NCI-H345 treated with DMSO at 0.1 percent for 48 hours (cell line): ENCODE measurements around the gene NOP53.
"Not testable (repeated sequence)": the region's sequence is repeated elsewhere in the genome, so short reads cannot be mapped to it uniquely, and the experiment has no call there.

Experiments
- DNase-seq: peaks from one replicate; lab custom pipeline; 2025; ENCODE audit not compliant: unreplicated experiment; lab: John Stamatoyannopoulos, UW

The NOP53 gene

DNA sequence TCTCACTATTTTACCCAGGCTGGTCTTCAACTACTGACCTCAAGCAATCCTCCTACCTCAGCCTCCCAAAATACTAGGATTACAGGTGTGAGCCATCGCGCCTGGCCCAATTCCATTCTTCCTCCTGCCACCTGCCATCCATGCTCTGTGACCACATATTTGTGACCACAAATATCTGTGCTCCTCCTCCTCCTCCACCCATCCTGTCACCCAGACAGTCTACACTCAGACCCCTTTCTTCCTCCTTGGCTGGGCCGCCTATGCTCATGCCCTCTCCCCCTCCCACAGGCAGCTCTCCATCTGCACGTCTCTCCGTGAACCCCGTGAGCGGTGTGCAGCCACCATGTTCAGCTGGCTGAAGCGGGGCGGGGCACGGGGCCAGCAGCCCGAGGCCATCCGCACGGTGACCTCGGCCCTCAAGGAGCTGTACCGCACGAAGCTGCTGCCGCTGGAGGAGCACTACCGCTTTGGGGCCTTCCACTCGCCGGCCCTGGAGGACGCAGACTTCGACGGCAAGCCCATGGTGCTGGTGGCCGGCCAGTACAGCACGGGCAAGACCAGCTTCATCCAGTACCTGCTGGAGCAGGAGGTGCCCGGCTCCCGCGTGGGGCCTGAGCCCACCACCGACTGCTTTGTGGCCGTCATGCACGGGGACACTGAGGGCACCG is 28.9 kb upstream of the NOP53 start:
- no peak for DNase-seq

- DNase-seq, result not testable (repeated sequence)
Observed at GRCh38 chr19:47718415-47719046, 26.8 kb upstream of the NOP53 start.

DNA sequence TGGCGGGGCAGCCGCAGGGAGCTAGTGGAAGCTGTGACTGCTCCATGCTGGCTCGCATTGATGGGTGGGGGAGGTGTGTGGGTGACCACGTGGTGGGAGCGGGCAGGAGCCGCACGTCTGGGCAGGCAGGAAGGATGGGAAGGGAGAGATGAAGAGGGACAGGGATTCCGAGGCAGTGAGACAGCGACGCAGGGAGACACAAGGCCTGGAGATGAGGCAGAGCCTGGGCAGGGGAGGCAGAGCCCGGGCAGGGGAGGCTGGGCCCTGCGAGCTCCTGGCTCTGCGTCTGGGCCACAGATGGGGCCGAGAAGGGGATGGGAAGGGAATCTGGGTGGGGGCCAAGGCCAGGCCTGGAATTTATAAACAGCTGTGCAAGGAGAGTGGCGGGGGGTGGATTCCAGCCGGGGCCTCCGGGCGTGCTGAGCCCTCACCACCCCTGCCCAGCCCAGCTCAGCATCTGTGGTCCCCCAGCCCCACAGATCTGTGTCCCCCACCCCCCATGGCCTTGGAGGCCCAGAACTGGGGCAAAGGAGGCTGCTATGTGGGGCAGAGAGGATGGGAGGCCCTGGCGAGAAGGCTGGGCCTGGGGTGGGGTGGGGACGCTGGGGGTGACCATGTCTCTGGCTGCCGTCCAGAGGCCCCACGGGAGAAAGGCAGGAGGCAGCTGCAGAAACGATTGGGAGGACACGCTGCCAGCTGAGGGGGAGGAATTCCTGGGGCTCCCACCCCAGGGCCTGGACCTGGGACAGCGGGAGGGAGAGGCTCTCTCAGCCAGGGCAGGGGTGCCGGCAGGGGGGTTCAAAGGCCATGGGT is 26.1 kb upstream of the NOP53 start:
- DNase-seq, result no peak

DNA sequence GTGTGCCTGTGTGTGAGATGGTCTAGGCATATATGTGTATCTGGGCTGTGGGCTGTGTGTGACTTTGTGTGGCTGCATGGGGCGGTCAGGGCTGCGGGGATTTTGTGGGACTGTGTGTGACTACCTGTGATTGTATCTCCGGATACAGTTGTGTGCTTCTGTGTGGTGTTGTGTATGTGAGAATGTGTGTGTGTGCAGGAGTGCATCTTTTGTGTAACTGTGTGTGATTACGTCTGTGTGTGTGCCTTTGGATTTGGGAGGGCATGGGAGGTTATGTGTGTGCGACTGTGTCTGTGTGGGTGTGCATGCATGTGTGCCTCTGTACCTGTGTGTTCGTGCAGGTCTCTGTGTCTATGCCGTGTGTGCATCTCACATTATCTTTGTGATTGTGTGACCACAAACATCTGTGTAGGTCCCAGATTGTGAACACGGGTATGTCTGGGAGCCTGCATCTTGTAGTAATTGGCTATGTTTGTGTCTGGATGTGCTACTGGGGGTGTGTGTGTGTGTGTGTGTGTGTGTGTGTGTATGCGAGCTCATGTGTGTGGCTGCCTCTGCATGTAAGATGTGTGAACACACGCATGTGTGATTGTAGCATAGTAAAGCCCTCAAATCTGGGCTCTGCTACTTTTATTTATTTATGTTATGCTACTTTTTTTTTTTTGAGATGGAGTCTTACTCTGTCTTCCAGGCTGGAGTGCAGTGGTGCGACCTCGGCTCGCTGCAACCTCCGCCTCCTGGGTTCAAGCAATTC is 24.5 kb upstream of the NOP53 start:
- DNase-seq, result no peak

DNA sequence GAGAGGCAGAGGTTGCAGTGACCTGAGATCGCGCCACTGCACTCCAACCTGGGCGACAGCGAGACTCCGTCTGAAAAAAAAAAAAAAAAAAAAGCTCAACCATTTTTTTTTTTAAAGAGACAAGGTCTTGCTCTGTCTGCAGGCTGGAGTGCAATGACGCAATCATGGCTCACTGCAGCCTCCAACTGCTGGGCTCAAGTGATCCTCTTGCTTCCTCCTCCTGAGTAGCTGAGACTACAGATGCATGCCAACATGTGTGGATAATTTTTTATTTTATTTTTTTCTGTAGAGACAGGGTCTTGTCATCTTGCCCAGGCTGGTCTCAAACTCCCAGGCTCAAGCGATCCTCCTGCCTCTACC is 21.8 kb upstream of the NOP53 start:
- DNase-seq, result no peak

GRCh38 chr19:47725759-47726401 is 19.5 kb upstream of the NOP53 start:
- DNase-seq, result no peak

DNA sequence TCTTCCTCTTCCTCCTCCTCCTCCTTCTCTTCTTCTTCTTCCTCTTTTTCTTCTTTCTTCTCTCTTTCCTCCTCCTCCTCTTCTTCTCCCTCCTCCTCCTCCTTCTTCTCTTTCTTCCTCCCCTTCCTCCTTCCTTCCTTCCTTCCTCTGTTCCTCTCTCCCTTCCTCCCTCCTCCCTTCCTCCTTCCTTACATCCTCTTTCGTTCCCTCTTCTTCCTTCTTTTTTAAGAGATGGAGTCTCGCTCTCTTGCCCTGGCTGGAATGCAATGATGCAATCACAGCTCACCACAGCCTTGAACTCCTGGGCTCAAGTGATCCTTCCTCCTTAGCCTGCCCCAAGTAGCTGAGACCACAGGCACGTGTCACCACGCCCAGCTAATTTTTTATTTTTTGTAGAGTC is 18.9 kb upstream of the NOP53 start:
- DNase-seq, result no peak

DNA sequence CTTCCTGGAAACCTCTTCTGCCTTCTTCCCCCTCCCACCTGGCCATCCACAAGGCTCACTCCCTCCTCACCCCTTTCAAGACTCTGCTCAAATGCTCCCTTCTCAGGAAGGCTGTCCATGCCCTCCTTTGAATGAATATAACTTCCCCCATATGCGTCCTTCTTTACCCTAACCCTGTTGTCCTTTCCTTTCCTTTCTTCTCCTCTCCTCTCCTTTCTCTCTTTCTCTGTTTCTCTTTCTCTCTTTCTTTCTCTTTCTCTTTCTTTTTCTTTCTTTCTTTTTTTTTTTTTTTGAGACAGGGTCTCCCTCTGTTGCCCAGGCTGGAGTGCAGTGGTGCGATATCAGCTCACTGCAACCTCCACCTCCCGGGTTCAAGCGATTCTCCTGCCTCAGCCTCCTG is 17.1 kb upstream of the NOP53 start:
- not testable (repeated sequence) for DNase-seq

GRCh38 chr19:47729468-47729798 is 15.9 kb upstream of the NOP53 start:
- no peak for DNase-seq

DNA sequence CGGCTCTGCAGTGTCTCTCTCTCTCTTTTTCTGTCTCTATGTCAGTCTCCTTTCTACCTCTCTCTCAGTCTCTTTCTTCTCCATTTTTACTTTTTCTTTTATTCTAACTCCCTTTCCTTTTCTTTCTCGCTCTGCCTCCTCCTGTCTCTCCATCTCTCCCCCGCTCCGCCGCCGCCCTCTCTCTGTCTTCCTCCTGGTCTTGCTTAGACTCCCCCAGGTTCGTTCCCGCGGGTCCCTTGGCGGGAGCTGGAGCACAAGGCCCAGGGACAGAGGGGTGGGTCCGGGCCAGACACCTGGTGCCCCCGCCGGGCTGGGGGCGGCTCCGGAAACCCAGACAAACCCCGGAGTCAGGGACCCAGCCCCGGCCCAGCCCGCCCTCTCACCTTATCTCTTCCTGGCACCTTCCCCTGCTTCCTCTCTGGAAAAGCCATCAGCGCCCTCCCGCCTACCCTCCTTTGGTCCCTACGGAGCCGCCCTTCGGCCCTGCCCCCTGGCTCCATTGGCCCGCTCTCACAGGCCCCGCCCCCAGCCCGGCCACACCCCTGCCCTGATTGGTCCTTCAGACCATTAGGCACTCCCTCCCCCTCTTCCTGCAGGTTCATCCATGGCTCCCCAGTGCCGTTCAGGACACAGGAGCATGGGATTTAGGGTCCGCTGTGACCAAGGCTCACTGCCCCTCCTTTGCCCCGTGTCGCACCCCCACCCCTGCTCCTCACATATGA is 15.4 kb upstream of the NOP53 start:
- DNase-seq, result no peak

DNA sequence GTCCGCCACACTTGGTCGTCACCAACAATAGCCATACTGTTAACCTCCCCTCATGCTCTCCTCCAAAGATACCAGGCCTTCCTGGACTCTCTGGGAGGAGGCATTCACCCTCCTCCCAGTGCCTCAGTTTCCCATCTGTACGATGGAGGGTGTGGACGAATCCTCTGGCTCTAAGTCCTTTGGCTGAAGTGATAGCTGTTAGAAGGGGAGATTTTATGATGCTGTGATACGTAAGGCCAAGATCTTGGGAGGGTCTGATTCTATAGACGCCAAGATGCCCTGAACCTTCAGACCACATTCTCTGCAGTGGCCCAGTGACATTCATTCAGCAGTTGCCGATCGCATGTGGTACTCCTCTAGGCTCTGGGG is 14.8 kb upstream of the NOP53 start:
- DNase-seq, result no peak

DNA sequence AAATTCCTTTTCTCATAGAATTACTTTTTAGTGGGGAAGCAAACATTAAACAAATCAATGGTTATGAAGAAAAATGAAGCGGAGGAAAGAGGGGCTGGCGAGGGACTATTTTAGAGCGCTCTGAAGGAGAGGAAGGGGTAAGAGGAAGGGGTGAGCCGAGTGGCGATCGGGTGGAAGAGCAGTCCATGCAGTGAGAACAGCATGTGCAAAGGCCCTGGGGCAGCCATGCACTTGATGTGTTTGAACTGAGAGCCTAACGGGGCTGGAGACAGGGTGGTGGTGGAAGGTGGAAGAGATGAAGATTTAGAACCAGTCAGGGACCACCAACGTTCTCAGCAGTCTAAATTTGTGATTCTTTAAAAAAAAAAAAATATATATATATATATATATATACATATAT is 14.4 kb upstream of the NOP53 start:
- no peak for DNase-seq

- DNase-seq, result no peak
Observed at GRCh38 chr19:47735131-47735530, 10.2 kb upstream of the NOP53 start.

DNA sequence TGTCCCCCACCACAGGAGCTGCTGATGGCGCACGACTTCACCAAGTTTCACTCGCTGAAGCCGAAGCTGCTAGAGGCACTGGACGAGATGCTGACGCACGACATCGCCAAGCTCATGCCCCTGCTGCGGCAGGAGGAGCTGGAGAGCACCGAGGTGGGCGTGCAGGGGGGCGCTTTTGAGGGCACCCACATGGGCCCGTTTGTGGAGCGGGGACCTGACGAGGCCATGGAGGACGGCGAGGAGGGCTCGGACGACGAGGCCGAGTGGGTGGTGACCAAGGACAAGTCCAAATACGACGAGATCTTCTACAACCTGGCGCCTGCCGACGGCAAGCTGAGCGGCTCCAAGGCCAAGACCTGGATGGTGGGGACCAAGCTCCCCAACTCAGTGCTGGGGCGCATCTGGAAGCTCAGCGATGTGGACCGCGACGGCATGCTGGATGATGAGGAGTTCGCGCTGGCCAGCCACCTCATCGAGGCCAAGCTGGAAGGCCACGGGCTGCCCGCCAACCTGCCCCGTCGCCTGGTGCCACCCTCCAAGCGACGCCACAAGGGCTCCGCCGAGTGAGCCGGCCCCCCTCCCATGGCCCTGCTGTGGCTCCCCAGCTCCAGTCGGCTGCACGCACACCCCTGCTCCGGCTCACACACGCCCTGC is 4.4 kb upstream of the NOP53 start:
- no peak for DNase-seq

GRCh38 chr19:47741544-47742140 is 3.7 kb upstream of the NOP53 start:
- no peak for DNase-seq

DNA sequence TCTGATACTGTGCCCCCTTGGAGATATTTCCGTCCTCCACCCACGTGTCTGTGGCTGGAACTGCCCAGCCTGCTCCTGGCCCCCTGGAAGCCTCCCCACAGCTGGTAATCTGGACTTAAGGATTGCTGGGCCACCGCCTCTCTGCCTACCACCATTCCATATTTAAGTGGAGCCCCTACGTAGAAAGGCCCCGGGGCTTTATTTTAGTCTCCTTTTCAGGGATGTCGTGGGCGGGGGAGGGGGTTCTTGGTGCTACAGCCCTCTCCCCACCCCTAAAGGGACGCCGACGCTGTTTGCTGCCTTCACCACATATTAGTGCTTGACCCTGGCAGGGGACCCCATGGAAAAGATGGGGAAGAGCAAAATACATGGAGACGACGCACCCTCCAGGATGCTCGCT is 2.7 kb upstream of the NOP53 start:
- no peak for DNase-seq

GRCh38 chr19:47746129-47746528 is 783 bp downstream of the NOP53 start:
- not testable (repeated sequence) for DNase-seq

- no peak for DNase-seq
Observed at GRCh38 chr19:47749326-47749725, 4.0 kb downstream of the NOP53 start.

DNA sequence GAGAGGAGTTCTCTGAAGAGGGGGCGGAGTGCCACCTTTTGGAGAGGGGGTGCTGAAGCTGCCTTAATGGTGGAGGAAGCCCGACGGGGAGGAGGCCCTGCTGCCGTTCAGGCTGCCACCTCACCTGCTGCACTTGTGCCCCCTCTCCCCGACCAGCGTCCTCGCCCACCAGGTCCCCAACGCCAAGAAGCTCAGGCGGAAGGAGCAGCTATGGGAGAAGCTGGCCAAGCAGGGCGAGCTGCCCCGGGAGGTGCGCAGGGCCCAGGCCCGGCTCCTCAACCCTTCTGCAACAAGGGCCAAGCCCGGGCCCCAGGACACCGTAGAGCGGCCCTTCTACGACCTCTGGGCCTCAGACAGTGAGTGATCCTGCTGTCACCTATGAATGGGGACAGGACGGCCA is 5.4 kb downstream of the NOP53 start:
- DNase-seq, result no peak
